Transverse colon (tissue), 4 donors: ENCODE measurements around the gene SNX8.

ENCODE experiments used
- CTCF ChIP-seq, 5 experiments: fragments of 200-600 bp in 3 of 5; fragments of 450-650 bp in 2 of 5; sonication (generic) in 3 of 5; IDR thresholded peaks; 1 replicate in 2 of 5; 2 replicates in 3 of 5; pipeline ENCODE4 v1.5.1; 2016 to 2017; ENCODE audit warnings: antibody characterized with exemption in 5 of 5, inconsistent platforms in 3 of 5, mild to moderate bottlenecking in 2 of 5, moderate library complexity in 1 of 5
- EP300 ChIP-seq: sonication (generic); formaldehyde crosslinking; IDR thresholded peaks from one replicate; pipeline ENCODE4 v1.6.1; 2017; ENCODE audit warnings: antibody characterized with exemption, low read depth
- POLR2A ChIP-seq: fragments of 450-650 bp; IDR thresholded peaks from one replicate; pipeline ENCODE4 v1.6.1; 2016; ENCODE audit warnings: antibody characterized with exemption, mild to moderate bottlenecking, moderate library complexity
- POLR2AphosphoS5 ChIP-seq, 3 donors: sonication (generic); formaldehyde crosslinking; IDR thresholded peaks; one replicate each; pipeline ENCODE4 v1.6.1; 2016; ENCODE audit warnings: antibody characterized with exemption in 3 of 3

DNA sequence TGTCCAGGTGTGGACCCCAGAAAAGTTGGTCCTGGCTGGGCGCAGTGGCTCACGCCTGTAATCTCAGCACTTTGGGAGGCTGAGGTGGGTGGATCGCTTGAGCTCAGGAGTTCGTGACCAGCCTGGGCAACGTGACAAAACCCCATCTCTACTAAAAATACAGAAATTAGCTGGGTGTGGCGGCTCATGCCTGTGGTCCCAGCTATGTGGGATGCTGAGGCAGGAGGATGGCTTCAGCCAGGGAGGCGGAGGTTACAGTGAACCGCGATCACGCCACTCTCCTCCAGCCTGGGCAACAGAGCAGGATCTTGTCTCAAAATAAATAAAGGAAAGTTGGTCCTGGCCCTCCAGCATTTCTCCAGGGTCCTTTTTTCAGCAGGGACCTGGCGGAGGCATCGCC, 70.8 kb downstream of the SNX8 start:
- TF ChIP-seq CTCF (IDR thresholded peaks at IDR 0.05) = no peak
- TF ChIP-seq EP300 = no peak
- no peak for TF ChIP-seq POLR2AphosphoS5 (IDR thresholded peaks at IDR 0.05)
- no peak for TF ChIP-seq POLR2A
